OCI-LY7 (cell line): ENCODE results near the gene OR3A2.

ENCODE experiments used
- CTCF ChIP-seq: fragments of 200-600 bp; sonication (generic); conservative IDR thresholded peaks from 2 replicates; pipeline ENCODE4 v1.5.1; 2014; ENCODE audit warnings: mild to moderate bottlenecking, antibody characterized with exemption, low read length, moderate library complexity, mixed read lengths
- EZH2phosphoT487 ChIP-seq: fragments of 200-600 bp; sonication (generic); IDR thresholded peaks from 2 replicates; pipeline ENCODE4 v1.6.1; 2018; ENCODE audit warnings: low read depth, borderline replicate concordance, mild to moderate bottlenecking, mixed run types, antibody characterized with exemption, low read length, moderate library complexity, mixed read lengths

DNA sequence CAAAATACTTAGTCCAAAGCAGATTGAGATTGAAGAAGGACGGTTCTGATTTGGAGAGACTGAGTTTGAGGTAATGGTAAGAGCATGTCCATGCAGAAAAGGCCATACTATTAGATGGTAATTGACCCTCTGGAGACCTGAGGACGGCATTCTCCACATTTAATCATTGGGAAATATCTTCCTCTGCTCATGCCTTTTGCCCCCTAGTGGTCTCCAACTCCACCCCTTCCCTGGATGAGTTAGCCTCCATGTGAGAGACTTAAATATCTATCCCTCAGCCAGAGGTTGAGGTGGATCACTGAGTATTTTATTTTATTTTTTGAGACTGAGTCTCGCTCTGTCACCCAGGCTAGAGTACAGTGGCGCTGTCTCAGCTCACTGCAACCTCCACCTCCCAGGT, 77.5 kb downstream of the OR3A2 start:
- TF ChIP-seq CTCF (peak; percentile 32; the same call in 1 of the 2 replicates), EZH2phosphoT487 (no peak)
